Gastrocnemius medialis (tissue), 4 donors: ENCODE measurements around the gene STMND1. TPM values are rescaled to one million over a fixed set of nuclear protein-coding genes. Genes with fewer than 3 reads are reported as not detected.
A peak's percentile ranks its signal among the peaks of the same experiment; 100 is the strongest.

ENCODE experiments used
- ATAC-seq, 2 donors: fragments of 150-250 bp; one replicate each; pipeline ENCODE4 v1.9.1; 2016
- DNase-seq, 2 donors: peaks; one replicate each; pipeline ENCODE4 v3.0.0-alpha.2; 2019
- H3K27ac ChIP-seq, 4 donors: fragments of 200-600 bp; sonication (generic); 1 replicate in 1 of 4; 2 replicates in 3 of 4; pipeline ENCODE4 v1.5.1; 2016 to 2018; ENCODE audit warnings: mild to moderate bottlenecking in 2 of 4, moderate library complexity in 1 of 4
- H3K27me3 ChIP-seq, 3 donors: fragments of 200-600 bp; sonication (generic) in 2 of 3; 1 replicate in 1 of 3; 2 replicates in 2 of 3; pipeline versions ENCODE4 v1.5.1 to v1.6.0; 2016 to 2019; ENCODE audit warnings: mild to moderate bottlenecking in 1 of 3, moderate library complexity in 1 of 3
- H3K36me3 ChIP-seq, 2 donors: fragments of 200-600 bp; sonication (generic) in 1 of 2; one replicate each; pipeline ENCODE4 v1.5.1; 2017 to 2018
- H3K4me1 ChIP-seq, 2 donors: fragments of 200-600 bp; sonication (generic) in 1 of 2; one replicate each; pipeline ENCODE4 v1.5.1; 2016 to 2017; ENCODE audit warnings: mild to moderate bottlenecking in 2 of 2
- H3K4me3 ChIP-seq, 4 donors: fragments of 200-600 bp; sonication (generic) in 3 of 4; 1 replicate in 1 of 4; 2 replicates in 3 of 4; pipeline ENCODE4 v1.5.1; 2016 to 2019; ENCODE audit warnings: mild to moderate bottlenecking in 2 of 4
- H3K9me3 ChIP-seq, 3 donors: fragments of 200-600 bp; sonication (generic) in 2 of 3; 1 replicate in 1 of 3; 2 replicates in 2 of 3; pipeline ENCODE4 v1.5.1; 2016 to 2019
- POLR2A ChIP-seq, 2 donors: fragments of 450-650 bp; IDR thresholded peaks; one replicate each; pipeline ENCODE4 v1.6.1; 2017; ENCODE audit warnings: antibody characterized with exemption in 2 of 2, mild to moderate bottlenecking in 2 of 2, moderate library complexity in 2 of 2
- in situ Hi-C, 4 donors: fragments of 200-750 bp; cut with MboI; loops; one replicate each; pipeline versions ENCODE4 v1.15.0 to v1.8.0; 2017; ENCODE audit warnings: low sequenced_read_pairs in 4 of 4
- intact Hi-C: fragments of 100-400 bp; cut with DNase I; formaldehyde crosslinking; loops from one replicate; pipeline ENCODE4 v1.15.1; 2023; ENCODE audit warnings: low total_unique reads
- total RNA-seq, 4 donors: library from RNA; depleted of rRNA; stranded (reverse); fragments of >200 nt; gene quantifications; one replicate each; pipeline versions ENCODE4 v1.1.0 to v1.2.3, GENCODE V29; 2016
- TF ChIP-seq, protein P1 (sequence below), 5 experiments: fragments of 450-650 bp in 3 of 5; fragments of 200-600 bp in 2 of 5; sonication (generic) in 2 of 5; IDR thresholded peaks in 4 of 5; conservative IDR thresholded peaks in 1 of 5; 1 replicate in 4 of 5; 2 replicates in 1 of 5; pipeline ENCODE4 v1.5.1; 2016 to 2019; ENCODE audit warnings: antibody characterized with exemption in 5 of 5, mild to moderate bottlenecking in 3 of 5, moderate library complexity in 3 of 5

Gene STMND1
- total RNA-seq, 4 donors from 2014 or later: not detected

- intact Hi-C loops: loop anchor here (5.0 kb wide), 2 partner anchors 112 to 227 kb away; partner anchors contain the start of gene CAP2
- in situ Hi-C loops: loop anchor here (5.0 to 25.0 kb wide), 3 partner anchors 112 to 947 kb away; partner anchors contain the start of gene NHLRC1 (in 3 of the 4)
Measured at GRCh38 chr6:17165383-17165782, 63.5 kb downstream of the STMND1 start.

GRCh38 chr6:17167327-17167979 lies 65.6 kb downstream of the STMND1 start:
- Histone ChIP-seq H3K4me3 (no peak overlapping the region), H3K27ac (peak overlapping the region; percentile 80 to 92 (median 90)), H3K27me3 (no peaks in the 10 kb centered on the region), H3K4me1 (peaks cover 26 to 27% of the 10 kb centered on the region in 2 donors), H3K36me3 (no peaks in the 10 kb centered on the region), H3K9me3 (no peaks in the 10 kb centered on the region)
- in situ Hi-C loops: loop anchor here (5.0 to 25.0 kb wide), 3 partner anchors 110 to 945 kb away; partner anchors contain the start of gene NHLRC1 (in 3 of the 4)
- intact Hi-C loops: loop anchor here (1.0 to 5.0 kb wide), 3 partner anchors 11 to 225 kb away; partner anchors contain the start of gene CAP2
- peak in 1 of 2 donors; percentile 11 for TF ChIP-seq POLR2A (IDR thresholded peaks at IDR 0.05)
- TF ChIP-seq, protein P1, sequence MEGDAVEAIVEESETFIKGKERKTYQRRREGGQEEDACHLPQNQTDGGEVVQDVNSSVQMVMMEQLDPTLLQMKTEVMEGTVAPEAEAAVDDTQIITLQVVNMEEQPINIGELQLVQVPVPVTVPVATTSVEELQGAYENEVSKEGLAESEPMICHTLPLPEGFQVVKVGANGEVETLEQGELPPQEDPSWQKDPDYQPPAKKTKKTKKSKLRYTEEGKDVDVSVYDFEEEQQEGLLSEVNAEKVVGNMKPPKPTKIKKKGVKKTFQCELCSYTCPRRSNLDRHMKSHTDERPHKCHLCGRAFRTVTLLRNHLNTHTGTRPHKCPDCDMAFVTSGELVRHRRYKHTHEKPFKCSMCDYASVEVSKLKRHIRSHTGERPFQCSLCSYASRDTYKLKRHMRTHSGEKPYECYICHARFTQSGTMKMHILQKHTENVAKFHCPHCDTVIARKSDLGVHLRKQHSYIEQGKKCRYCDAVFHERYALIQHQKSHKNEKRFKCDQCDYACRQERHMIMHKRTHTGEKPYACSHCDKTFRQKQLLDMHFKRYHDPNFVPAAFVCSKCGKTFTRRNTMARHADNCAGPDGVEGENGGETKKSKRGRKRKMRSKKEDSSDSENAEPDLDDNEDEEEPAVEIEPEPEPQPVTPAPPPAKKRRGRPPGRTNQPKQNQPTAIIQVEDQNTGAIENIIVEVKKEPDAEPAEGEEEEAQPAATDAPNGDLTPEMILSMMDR (IDR thresholded peaks at IDR 0.05 in 4 of 5, conservative IDR thresholded peaks at IDR 0.05 in 1 of 5): peak; percentile 51 to 72 (median 60)
- DNase-seq (peak; percentile 35 to 81), ATAC-seq (peak; percentile 43 to 75)

More at GRCh38 chr6:17165383-17165782, 63.5 kb downstream of the STMND1 start:
- Histone ChIP-seq H3K4me1 (peaks cover 21 to 24% of the 10 kb centered on the region in 2 donors), H3K27me3 (no peaks in the 10 kb centered on the region), H3K9me3 (no peaks in the 10 kb centered on the region), H3K36me3 (no peaks in the 10 kb centered on the region), H3K4me3 (no peak overlapping the region), H3K27ac (no peak overlapping the region)
- ATAC-seq (no peak), DNase-seq (no peak)
- no peak for TF ChIP-seq POLR2A (IDR thresholded peaks at IDR 0.05)
- TF ChIP-seq, protein P1 (IDR thresholded peaks at IDR 0.05 in 4 of 5, conservative IDR thresholded peaks at IDR 0.05 in 1 of 5): no peak

- peak; percentile 87 to 94 for ATAC-seq
- H3K4me3 ChIP-seq: peak overlapping the region; percentile 1 to 28 (median 17)
Measured at GRCh38 chr6:17169291-17169690, 67.4 kb downstream of the STMND1 start.

GRCh38 chr6:17169711-17170110 lies 67.9 kb downstream of the STMND1 start:
- Histone ChIP-seq H3K4me1 (peaks cover 26 to 27% of the 10 kb centered on the region in 2 donors), H3K36me3 (no peaks in the 10 kb centered on the region), H3K27me3 (no peaks in the 10 kb centered on the region), H3K27ac (peak overlapping the region; percentile 80 to 92 (median 90)), H3K9me3 (no peaks in the 10 kb centered on the region), H3K4me3 (peak overlapping the region in 2 of 4 donors; percentile 1 to 15)
- DNase-seq (peak; percentile 48 to 50), ATAC-seq (peak; percentile 63 to 72)
- intact Hi-C loops: loop anchor here (2.0 to 5.0 kb wide), 3 partner anchors 43 to 223 kb away; partner anchors contain the start of gene CAP2
- in situ Hi-C loops: loop anchor here (5.0 to 25.0 kb wide), 3 partner anchors 108 to 943 kb away; partner anchors contain the start of gene NHLRC1 (in 3 of the 4)
- no peak for TF ChIP-seq POLR2A (IDR thresholded peaks at IDR 0.05)
- TF ChIP-seq, protein P1 (IDR thresholded peaks at IDR 0.05 in 4 of 5, conservative IDR thresholded peaks at IDR 0.05 in 1 of 5): no peak

More at GRCh38 chr6:17169291-17169690, 67.4 kb downstream of the STMND1 start:
- H3K4me1 ChIP-seq: peaks cover 26 to 27% of the 10 kb centered on the region in 2 donors
- TF ChIP-seq POLR2A (IDR thresholded peaks at IDR 0.05): peak in 1 of 2 donors; percentile 9
- TF ChIP-seq, protein P1 (IDR thresholded peaks at IDR 0.05 in 4 of 5, conservative IDR thresholded peaks at IDR 0.05 in 1 of 5): peak in 2 of 5 experiments; percentile 8 to 23
- in situ Hi-C loops (loop anchor here (5.0 to 25.0 kb wide), 3 partner anchors 108 to 943 kb away; partner anchors contain the start of gene NHLRC1 (in 3 of the 4)), intact Hi-C loops (loop anchor here (2.0 to 5.0 kb wide), 3 partner anchors 44 to 223 kb away; partner anchors contain the start of gene CAP2)
- DNase-seq: peak; percentile 73 to 79
- H3K27me3 ChIP-seq: no peaks in the 10 kb centered on the region
- no peaks in the 10 kb centered on the region for H3K36me3 ChIP-seq
- H3K27ac ChIP-seq: peak overlapping the region; percentile 80 to 92 (median 90)
- H3K9me3 ChIP-seq: no peaks in the 10 kb centered on the region
